Uterus (tissue), 2 donors: ENCODE measurements around the gene SEC14L6.

Experiments
- POLR2A ChIP-seq, 2 donors: fragments of 450-650 bp; IDR thresholded peaks; one replicate each; pipeline ENCODE4 v1.6.1; 2016; ENCODE audit warnings: antibody characterized with exemption in 2 of 2, mild to moderate bottlenecking in 1 of 2, moderate library complexity in 1 of 2
- TF ChIP-seq, protein P1 (sequence below), 4 experiments: fragments of 200-600 bp in 2 of 4; fragments of 450-650 bp in 2 of 4; sonication (generic) in 2 of 4; IDR thresholded peaks; one replicate each; pipeline ENCODE4 v1.5.1; 2016 to 2019; ENCODE audit warnings: antibody characterized with exemption in 4 of 4, mild to moderate bottlenecking in 2 of 4, moderate library complexity in 1 of 4

GRCh38 chr22:30553971-30554370 lies 7.4 kb upstream of the SEC14L6 start:
- TF ChIP-seq POLR2A (IDR thresholded peaks at IDR 0.05), result no peak
- TF ChIP-seq, protein P1, sequence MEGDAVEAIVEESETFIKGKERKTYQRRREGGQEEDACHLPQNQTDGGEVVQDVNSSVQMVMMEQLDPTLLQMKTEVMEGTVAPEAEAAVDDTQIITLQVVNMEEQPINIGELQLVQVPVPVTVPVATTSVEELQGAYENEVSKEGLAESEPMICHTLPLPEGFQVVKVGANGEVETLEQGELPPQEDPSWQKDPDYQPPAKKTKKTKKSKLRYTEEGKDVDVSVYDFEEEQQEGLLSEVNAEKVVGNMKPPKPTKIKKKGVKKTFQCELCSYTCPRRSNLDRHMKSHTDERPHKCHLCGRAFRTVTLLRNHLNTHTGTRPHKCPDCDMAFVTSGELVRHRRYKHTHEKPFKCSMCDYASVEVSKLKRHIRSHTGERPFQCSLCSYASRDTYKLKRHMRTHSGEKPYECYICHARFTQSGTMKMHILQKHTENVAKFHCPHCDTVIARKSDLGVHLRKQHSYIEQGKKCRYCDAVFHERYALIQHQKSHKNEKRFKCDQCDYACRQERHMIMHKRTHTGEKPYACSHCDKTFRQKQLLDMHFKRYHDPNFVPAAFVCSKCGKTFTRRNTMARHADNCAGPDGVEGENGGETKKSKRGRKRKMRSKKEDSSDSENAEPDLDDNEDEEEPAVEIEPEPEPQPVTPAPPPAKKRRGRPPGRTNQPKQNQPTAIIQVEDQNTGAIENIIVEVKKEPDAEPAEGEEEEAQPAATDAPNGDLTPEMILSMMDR (IDR thresholded peaks at IDR 0.05), result no peak
